Heart right ventricle (tissue), 16 donors: ENCODE results near the gene KCNMA1. TPM values are rescaled to one million over a fixed set of nuclear protein-coding genes. Genes with fewer than 3 reads are reported as not detected.

Experiments used
- ATAC-seq, 8 donors: fragments of 200-7000 bp; cut with Tn5 transposase; one replicate each; pipeline ENCODE4 v1.9.1; 2020; ENCODE audit warnings: mild to moderate bottlenecking in 8 of 8, moderate library complexity in 8 of 8, moderate number of reproducible peaks in 1 of 8
- DNase-seq, 2 donors: peaks; one replicate each; pipeline ENCODE4 v3.0.0-alpha.2; 2020
- H3K27ac ChIP-seq, 10 donors: fragments of 200-600 bp; sonication (generic) in 2 of 10; one replicate each; pipeline versions ENCODE4 v1.5.0 to v1.8.0; 2020 to 2022; ENCODE audit warnings: mild to moderate bottlenecking in 3 of 10
- H3K27me3 ChIP-seq, 7 donors: fragments of 200-600 bp; one replicate each; pipeline ENCODE4 v1.8.0; 2021 to 2022; ENCODE audit warnings: mild to moderate bottlenecking in 2 of 7
- H3K36me3 ChIP-seq, 9 donors: fragments of 200-600 bp; sonication (generic) in 1 of 9; one replicate each; pipeline versions ENCODE4 v1.5.0 to v1.8.0; 2020 to 2022; ENCODE audit warnings: mild to moderate bottlenecking in 2 of 9
- H3K4me1 ChIP-seq, 9 donors: fragments of 200-600 bp; sonication (generic) in 1 of 9; one replicate each; pipeline versions ENCODE4 v1.5.0 to v1.8.0; 2020 to 2022; ENCODE audit warnings: mild to moderate bottlenecking in 4 of 9
- H3K4me3 ChIP-seq, 10 donors: fragments of 200-600 bp; sonication (generic) in 2 of 10; one replicate each; pipeline versions ENCODE4 v1.5.0 to v1.8.0; 2020 to 2022; ENCODE audit warnings: mild to moderate bottlenecking in 7 of 10, moderate library complexity in 2 of 10
- H3K9me3 ChIP-seq, 11 donors: fragments of 200-600 bp in 10 of 11; sonication (generic) in 2 of 11; one replicate each; pipeline versions ENCODE4 v1.5.0 to v1.8.0; 2013 to 2022; ENCODE audit warnings: mild to moderate bottlenecking in 2 of 11, control low read depth in 1 of 11, moderate library complexity in 1 of 11
- WGBS, 2 donors: extraction: QIAGEN DNeasy Blood & Tissue Kit; methylation state at CpG; one replicate each; pipeline ENCODE4 v1.1.7; 2013; ENCODE audit warnings: inconsistent platforms in 1 of 2; 5-methylcytosine and 5-hydroxymethylcytosine counted together
- intact Hi-C, 10 donors: fragments of 100-400 bp; cut with DNase I; formaldehyde crosslinking; loops; one replicate each; pipeline versions ENCODE4 v1.11.1 to v1.14.2; 2022
- polyA plus RNA-seq, 2 donors: library from polyadenylated mRNA; stranded (reverse); fragments of 200-250 nt; gene quantifications; one replicate each; pipeline ENCODE4 v1.2.3, GENCODE V29; 2013
- total RNA-seq, 10 donors: library from RNA; stranded (reverse); fragmentation: NEBNext Ultra II Directional in 3 of 10; extraction: Animal tissue kit (Norgen Biotek cat#: 25700) in 3 of 10; gene quantifications; one replicate each; pipeline versions ENCODE4 v1.2.1 to v1.2.4, GENCODE V29; 2021 to 2023
- TF ChIP-seq, protein P1 (sequence below), 9 donors: fragments of 200-600 bp; sonication (generic) in 2 of 9; IDR thresholded peaks; one replicate each; pipeline versions ENCODE4 v1.5.0 to v1.8.0; 2021 to 2022; ENCODE audit warnings: antibody characterized with exemption in 9 of 9, mild to moderate bottlenecking in 5 of 9, moderate library complexity in 1 of 9
- donor health status: Arrhythmogenic right ventricular cardiomyopathy.
- donor health status: ischemic (EF 13 %, LVEDD 7.1; RV severe dilation, severe dysfunction).
- donor health status: healthy with polysubstance abuse.
- donor health status: DM: no; HTN: yes; CAD: no.
- donor health status: DM: no; HTN: no; CAD: no.
- donor health status: ischemic (EF 25% LVEDD 6.9; RV normal size, moderate dysfunction).
- donor health status: ischemic (EF 25% LVEDD 5.7; RV mildly dilated, moderate dysfunction).
- donor health status: healthy.
- donor health status: DM: yes; HTN: yes; CAD: no.
- donor health status: Ischemic cardiomyopathy.
- donor health status: ischemic (EF 35%, LVEDD 5.7; RV mildly dilated, moderate dysfunction).
- donor health status: nonischemic (EF 11% LVEDD 7.7; RV severe dilation, severe dysfunction).
- donor health status: DM: yes; HTN: yes; CAD: no.
- donor health status: PGD.
- donor health status: ischemic (EF 29% LVEDD 5.4; RV normal size, mild dysfunction).
- donor health status: nonischemic (EF 23%, LVEDD 6.1; RV moderate dilation, normal function).

Gene KCNMA1
- total and polyA plus RNA-seq, 12 donors = 0.59 to 5.3 (median 1.6) TPM

DNA sequence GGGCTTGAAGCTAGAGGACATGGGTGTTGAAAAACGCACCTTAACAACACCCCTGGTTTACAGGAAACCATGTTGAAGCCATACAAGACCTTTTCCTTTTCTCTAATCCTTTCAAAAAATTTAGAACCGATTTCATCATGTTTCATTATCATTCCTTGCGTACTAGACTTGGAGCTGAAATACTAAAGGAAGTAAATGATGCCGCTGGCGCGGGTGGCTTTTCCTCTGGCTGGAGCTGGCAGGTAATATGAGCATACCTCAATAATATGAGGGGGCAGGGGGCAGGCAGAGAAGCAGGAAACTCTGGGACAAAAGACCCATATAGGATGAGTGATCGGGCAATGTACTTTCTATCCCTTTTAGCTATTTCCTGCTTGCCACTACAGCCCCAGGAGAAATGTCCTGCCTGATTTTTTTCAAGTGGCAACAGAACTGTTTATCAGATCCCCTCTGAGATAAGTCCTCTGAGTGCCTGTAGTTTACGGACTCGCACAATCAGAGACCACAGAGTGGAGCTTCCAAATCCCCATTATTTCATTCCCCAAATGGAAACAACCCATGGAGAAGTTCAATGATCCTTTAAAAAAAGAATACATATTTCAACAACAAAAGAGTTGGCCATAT is 450.1 kb downstream of the KCNMA1 start:
- no peak overlapping the region for H3K27ac ChIP-seq
- DNase-seq = no peak
- no peaks in the 10 kb centered on the region for H3K9me3 ChIP-seq
- 68 to 73% methylated on average over 9 of the region's 9 CpGs for WGBS, 2 donors
- H3K4me3 ChIP-seq = no peak overlapping the region
- intact Hi-C loops = no loop called here
- H3K27me3 ChIP-seq = peaks cover 0 to 37% (median 13%) of the 10 kb centered on the region in 7 donors
- H3K4me1 ChIP-seq = peaks cover 0 to 8% (median 0%) of the 10 kb centered on the region in 9 donors
- no peaks in the 10 kb centered on the region for H3K36me3 ChIP-seq
- ATAC-seq = no peak
- TF ChIP-seq, protein P1, sequence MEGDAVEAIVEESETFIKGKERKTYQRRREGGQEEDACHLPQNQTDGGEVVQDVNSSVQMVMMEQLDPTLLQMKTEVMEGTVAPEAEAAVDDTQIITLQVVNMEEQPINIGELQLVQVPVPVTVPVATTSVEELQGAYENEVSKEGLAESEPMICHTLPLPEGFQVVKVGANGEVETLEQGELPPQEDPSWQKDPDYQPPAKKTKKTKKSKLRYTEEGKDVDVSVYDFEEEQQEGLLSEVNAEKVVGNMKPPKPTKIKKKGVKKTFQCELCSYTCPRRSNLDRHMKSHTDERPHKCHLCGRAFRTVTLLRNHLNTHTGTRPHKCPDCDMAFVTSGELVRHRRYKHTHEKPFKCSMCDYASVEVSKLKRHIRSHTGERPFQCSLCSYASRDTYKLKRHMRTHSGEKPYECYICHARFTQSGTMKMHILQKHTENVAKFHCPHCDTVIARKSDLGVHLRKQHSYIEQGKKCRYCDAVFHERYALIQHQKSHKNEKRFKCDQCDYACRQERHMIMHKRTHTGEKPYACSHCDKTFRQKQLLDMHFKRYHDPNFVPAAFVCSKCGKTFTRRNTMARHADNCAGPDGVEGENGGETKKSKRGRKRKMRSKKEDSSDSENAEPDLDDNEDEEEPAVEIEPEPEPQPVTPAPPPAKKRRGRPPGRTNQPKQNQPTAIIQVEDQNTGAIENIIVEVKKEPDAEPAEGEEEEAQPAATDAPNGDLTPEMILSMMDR (IDR thresholded peaks at IDR 0.05) = no peak

- TF ChIP-seq, protein P1 (IDR thresholded peaks at IDR 0.05) = no peak
- no peak overlapping the region for H3K27ac ChIP-seq
- intact Hi-C loops = no loop called here
Measured at GRCh38 chr10:77186936-77187335, 450.7 kb downstream of the KCNMA1 start.

GRCh38 chr10:77185696-77186095 is 451.9 kb downstream of the KCNMA1 start:
- H3K27me3 ChIP-seq = peaks cover 0 to 27% (median 7%) of the 10 kb centered on the region in 7 donors
- H3K36me3 ChIP-seq = no peaks in the 10 kb centered on the region
- 66 to 70% methylated on average over 2 of the region's 2 CpGs for WGBS, 2 donors
- intact Hi-C loops = no loop called here
- no peak overlapping the region for H3K27ac ChIP-seq
- peaks cover 0 to 9% (median 0%) of the 10 kb centered on the region in 9 donors for H3K4me1 ChIP-seq
- H3K9me3 ChIP-seq = no peaks in the 10 kb centered on the region
- TF ChIP-seq, protein P1 (IDR thresholded peaks at IDR 0.05) = no peak
- no peak overlapping the region for H3K4me3 ChIP-seq
- no peak for ATAC-seq
- no peak for DNase-seq

More at GRCh38 chr10:77186936-77187335, 450.7 kb downstream of the KCNMA1 start:
- Histone ChIP-seq H3K4me3 (no peak overlapping the region), H3K4me1 (peaks cover 0 to 9% (median 0%) of the 10 kb centered on the region in 9 donors), H3K27me3 (peaks cover 0 to 33% (median 12%) of the 10 kb centered on the region in 7 donors), H3K36me3 (no peaks in the 10 kb centered on the region), H3K9me3 (no peaks in the 10 kb centered on the region)
- WGBS, 2 donors = 69 to 89% methylated on average over 3 of the region's 3 CpGs
- ATAC-seq (no peak), DNase-seq (no peak)

- DNase-seq (peak; percentile 23 to 30), ATAC-seq (peak; percentile 58 to 94 (median 87))
- Histone ChIP-seq H3K4me3 (no peak overlapping the region), H3K36me3 (no peaks in the 10 kb centered on the region), H3K27me3 (peaks cover 0 to 11% (median 0%) of the 10 kb centered on the region in 7 donors), H3K9me3 (no peaks in the 10 kb centered on the region), H3K27ac (no peak overlapping the region), H3K4me1 (peaks cover 0 to 14% (median 0%) of the 10 kb centered on the region in 9 donors)
- intact Hi-C loops = no loop called here
- TF ChIP-seq, protein P1 (IDR thresholded peaks at IDR 0.05) = no peak
- WGBS, 2 donors = 54 to 55% methylated on average over 1 of the region's 1 CpG
Measured at GRCh38 chr10:77182803-77183202, 454.8 kb downstream of the KCNMA1 start.
